ENCODE results near the gene CRIP1.
A peak's percentile ranks its signal among the peaks of the same experiment; 100 is the strongest.

Gene CRIP1

GRCh38 chr14:105481886-105482457, 4.7 kb upstream of the CRIP1 start:
- no peaks in the 10 kb centered on the region for H3K9me2 ChIP-seq (ENCODE audit: low read depth, low read length)
- no peaks in the 10 kb centered on the region for H3F3A ChIP-seq (ENCODE audit: insufficient read depth, low read length)
- no peaks in the 10 kb centered on the region for H4K20me1 ChIP-seq (ENCODE audit: insufficient read depth, low read length)
- TF ChIP-seq CTCF (IDR thresholded peaks at IDR 0.05; ENCODE audit: low read length) (peak; percentile 38; the same call in 1 of the 2 replicates), EZH2 (IDR thresholded peaks at IDR 0.05; ENCODE audit: borderline replicate concordance, low read length) (no peak)
- H3K9ac ChIP-seq (ENCODE audit: low read length) = no peak overlapping the region
- H3K27me3 ChIP-seq (ENCODE audit: insufficient read depth, low read length) = peaks cover 32% of the 10 kb centered on the region
- H3K36me3 ChIP-seq (ENCODE audit: insufficient read depth, low read length) = no peaks in the 10 kb centered on the region
- no peak overlapping the region for H3K4me3 ChIP-seq (ENCODE audit: low read depth, low read length, poor library complexity, severe bottlenecking)
- peaks cover 25% of the 10 kb centered on the region for H3K4me1 ChIP-seq (ENCODE audit: insufficient read depth, low read length, severe bottlenecking)
- H2AFZ ChIP-seq (ENCODE audit: low read length) = no peak overlapping the region
- no peaks in the 10 kb centered on the region for H3K79me2 ChIP-seq (ENCODE audit: insufficient read depth, low read length)
- no peaks in the 10 kb centered on the region for H3K9me3 ChIP-seq (ENCODE audit: low read length)
- H3K4me2 ChIP-seq (ENCODE audit: low read length) = peak overlapping the region; percentile 25; the same call in 1 of the 2 replicates
- H3K27ac ChIP-seq (ENCODE audit: low read depth, low read length, poor library complexity, severe bottlenecking) = no peak overlapping the region

GRCh38 chr14:105482486-105483110, 4.1 kb upstream of the CRIP1 start:
- Histone ChIP-seq H3K4me2 (ENCODE audit: low read length) (peak overlapping the region; percentile 25; the same call in 1 of the 2 replicates), H3K27ac (ENCODE audit: low read depth, low read length, poor library complexity, severe bottlenecking) (no peak overlapping the region), H2AFZ (ENCODE audit: low read length) (no peak overlapping the region), H3K27me3 (ENCODE audit: insufficient read depth, low read length) (peaks cover 26% of the 10 kb centered on the region), H3K4me3 (ENCODE audit: low read depth, low read length, poor library complexity, severe bottlenecking) (no peak overlapping the region), H3K9me3 (ENCODE audit: low read length) (no peaks in the 10 kb centered on the region), H3K9ac (ENCODE audit: low read length) (no peak overlapping the region), H3K36me3 (ENCODE audit: insufficient read depth, low read length) (no peaks in the 10 kb centered on the region), H3K79me2 (ENCODE audit: insufficient read depth, low read length) (no peaks in the 10 kb centered on the region), H4K20me1 (ENCODE audit: insufficient read depth, low read length) (no peaks in the 10 kb centered on the region), H3F3A (ENCODE audit: insufficient read depth, low read length) (no peaks in the 10 kb centered on the region), H3K4me1 (ENCODE audit: insufficient read depth, low read length, severe bottlenecking) (peaks cover 32% of the 10 kb centered on the region), H3K9me2 (ENCODE audit: low read depth, low read length) (no peaks in the 10 kb centered on the region)
- TF ChIP-seq CTCF (IDR thresholded peaks at IDR 0.05; ENCODE audit: low read length) (no peak), EZH2 (IDR thresholded peaks at IDR 0.05; ENCODE audit: borderline replicate concordance, low read length) (no peak)

- Histone ChIP-seq H3F3A (ENCODE audit: insufficient read depth, low read length) (no peaks in the 10 kb centered on the region), H3K27me3 (ENCODE audit: insufficient read depth, low read length) (peaks cover 26% of the 10 kb centered on the region), H3K4me2 (ENCODE audit: low read length) (no peak overlapping the region), H3K9me2 (ENCODE audit: low read depth, low read length) (no peaks in the 10 kb centered on the region), H3K79me2 (ENCODE audit: insufficient read depth, low read length) (no peaks in the 10 kb centered on the region), H3K4me3 (ENCODE audit: low read depth, low read length, poor library complexity, severe bottlenecking) (no peak overlapping the region), H3K9me3 (ENCODE audit: low read length) (no peaks in the 10 kb centered on the region), H3K4me1 (ENCODE audit: insufficient read depth, low read length, severe bottlenecking) (peaks cover 39% of the 10 kb centered on the region), H3K36me3 (ENCODE audit: insufficient read depth, low read length) (no peaks in the 10 kb centered on the region), H2AFZ (ENCODE audit: low read length) (no peak overlapping the region), H3K27ac (ENCODE audit: low read depth, low read length, poor library complexity, severe bottlenecking) (no peak overlapping the region), H4K20me1 (ENCODE audit: insufficient read depth, low read length) (no peaks in the 10 kb centered on the region), H3K9ac (ENCODE audit: low read length) (no peak overlapping the region)
- TF ChIP-seq CTCF (IDR thresholded peaks at IDR 0.05; ENCODE audit: low read length) = no peak
- no peak for TF ChIP-seq EZH2 (IDR thresholded peaks at IDR 0.05; ENCODE audit: borderline replicate concordance, low read length)
Observed at GRCh38 chr14:105483300-105484068, 3.2 kb upstream of the CRIP1 start.
